Cardiac fibroblast (primary cell): ENCODE results near the gene NFIB.

Experiments
- DNase-seq, 2 donors: peaks; one replicate each; pipeline versions ENCODE4 v3.0.0 to v3.0.0-alpha.2; 2010; ENCODE audit warnings: low read depth in 2 of 2
- H3K4me3 ChIP-seq, 2 donors: replicated peaks in 1 of 2; 1 replicate in 1 of 2; 2 replicates in 1 of 2; pipeline ENCODE4 v1.5.1; 2011; ENCODE audit warnings: low read depth in 2 of 2, low read length in 2 of 2, mild to moderate bottlenecking in 2 of 2, moderate library complexity in 1 of 2
- TF ChIP-seq, protein P1 (sequence below): IDR thresholded peaks from one replicate; pipeline ENCODE4 v1.5.1; 2011; ENCODE audit warnings: low read depth, mild to moderate bottlenecking, low read length, inconsistent platforms

Gene NFIB

DNA sequence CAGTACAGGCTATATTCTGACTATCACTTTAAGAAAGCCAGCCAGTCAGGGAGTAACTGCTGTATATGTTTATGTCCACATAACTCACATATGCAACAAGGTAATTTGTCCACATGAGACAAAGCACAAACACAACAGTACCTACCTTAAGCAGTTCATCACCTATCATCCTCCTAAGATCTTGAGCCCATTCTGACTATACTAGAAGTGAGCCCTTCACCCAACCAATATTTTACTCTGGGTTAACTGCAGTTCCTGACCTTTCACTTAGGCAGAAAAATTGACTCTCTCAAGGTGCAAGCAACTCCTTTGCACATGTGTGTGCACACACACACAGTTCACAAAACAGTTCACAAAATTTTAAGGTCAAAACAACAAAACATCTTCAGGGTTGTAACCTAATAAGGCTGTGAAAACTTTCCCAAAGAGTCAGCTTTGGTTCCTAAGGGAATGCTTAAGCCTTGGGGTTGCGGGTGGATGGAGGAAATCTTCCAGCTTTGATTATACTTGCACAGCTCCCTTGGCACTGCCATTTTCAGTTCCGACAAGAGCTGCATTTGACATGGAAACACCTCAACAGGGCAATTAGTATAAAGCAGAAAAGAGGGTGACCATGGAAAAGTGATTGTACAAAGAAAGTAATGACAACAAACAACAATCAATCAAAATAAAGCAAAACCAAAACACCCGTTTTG, 215.3 kb downstream of the NFIB start:
- TF ChIP-seq, protein P1, sequence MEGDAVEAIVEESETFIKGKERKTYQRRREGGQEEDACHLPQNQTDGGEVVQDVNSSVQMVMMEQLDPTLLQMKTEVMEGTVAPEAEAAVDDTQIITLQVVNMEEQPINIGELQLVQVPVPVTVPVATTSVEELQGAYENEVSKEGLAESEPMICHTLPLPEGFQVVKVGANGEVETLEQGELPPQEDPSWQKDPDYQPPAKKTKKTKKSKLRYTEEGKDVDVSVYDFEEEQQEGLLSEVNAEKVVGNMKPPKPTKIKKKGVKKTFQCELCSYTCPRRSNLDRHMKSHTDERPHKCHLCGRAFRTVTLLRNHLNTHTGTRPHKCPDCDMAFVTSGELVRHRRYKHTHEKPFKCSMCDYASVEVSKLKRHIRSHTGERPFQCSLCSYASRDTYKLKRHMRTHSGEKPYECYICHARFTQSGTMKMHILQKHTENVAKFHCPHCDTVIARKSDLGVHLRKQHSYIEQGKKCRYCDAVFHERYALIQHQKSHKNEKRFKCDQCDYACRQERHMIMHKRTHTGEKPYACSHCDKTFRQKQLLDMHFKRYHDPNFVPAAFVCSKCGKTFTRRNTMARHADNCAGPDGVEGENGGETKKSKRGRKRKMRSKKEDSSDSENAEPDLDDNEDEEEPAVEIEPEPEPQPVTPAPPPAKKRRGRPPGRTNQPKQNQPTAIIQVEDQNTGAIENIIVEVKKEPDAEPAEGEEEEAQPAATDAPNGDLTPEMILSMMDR: no peak
- no peak for DNase-seq
- H3K4me3 ChIP-seq: no peak overlapping the region

DNA sequence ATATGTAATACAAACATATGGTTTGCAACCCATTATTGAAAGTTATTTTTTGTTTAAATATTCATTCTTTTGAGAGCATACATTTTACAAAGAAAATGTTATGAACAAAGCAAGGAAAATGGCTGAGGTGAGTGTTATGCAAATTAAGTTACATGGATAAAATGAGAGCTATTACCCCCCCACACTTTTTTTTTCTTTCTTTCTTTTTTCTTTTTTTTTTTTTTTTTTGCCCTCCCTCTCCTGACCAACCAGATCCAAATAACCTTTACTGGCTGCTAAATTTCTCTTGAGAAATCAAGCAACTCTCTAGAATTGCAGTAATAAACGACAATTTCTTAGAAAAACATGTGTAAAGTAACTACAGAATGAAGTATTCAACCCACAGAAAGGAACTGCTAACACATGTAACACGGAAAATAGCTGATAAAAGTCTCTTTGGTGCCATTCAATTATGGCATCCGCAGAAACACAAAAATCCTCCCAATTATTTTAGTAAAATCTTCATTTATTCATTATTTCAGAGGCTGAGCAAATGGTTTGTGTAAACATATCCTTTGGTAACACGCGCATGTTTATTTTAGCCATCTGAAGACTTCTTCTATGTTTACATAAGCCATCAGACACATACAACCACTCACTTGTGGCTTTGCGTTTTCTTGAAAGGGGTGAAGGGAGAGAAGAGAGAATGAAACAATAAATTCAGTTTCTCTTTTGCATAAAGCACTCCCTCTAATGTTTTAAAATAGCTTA, 216.1 kb downstream of the NFIB start:
- TF ChIP-seq, protein P1: no peak
- peak in 1 of 2 donors; percentile 55 for DNase-seq
- no peak overlapping the region for H3K4me3 ChIP-seq

DNA sequence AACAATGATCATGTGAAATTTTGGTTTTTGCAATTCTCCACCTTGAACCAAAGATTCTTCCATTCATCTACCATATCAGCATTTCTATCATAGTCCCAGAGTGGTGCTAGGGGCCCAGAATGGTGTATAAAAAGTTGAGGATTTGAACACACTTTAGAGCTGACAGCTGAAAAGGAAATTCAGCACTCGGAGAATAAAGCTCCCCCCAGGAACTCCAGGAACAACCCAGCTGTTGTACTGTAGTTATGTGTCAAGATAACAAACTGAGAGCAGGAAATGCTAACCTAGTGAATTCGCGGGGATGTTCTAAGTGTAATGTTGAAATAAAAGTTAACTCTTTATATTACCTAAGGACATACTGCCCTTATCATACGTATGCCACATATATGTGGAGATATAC, 216.7 kb downstream of the NFIB start:
- no peak overlapping the region for H3K4me3 ChIP-seq
- TF ChIP-seq, protein P1: no peak
- peak; percentile 84 to 86 for DNase-seq

DNA sequence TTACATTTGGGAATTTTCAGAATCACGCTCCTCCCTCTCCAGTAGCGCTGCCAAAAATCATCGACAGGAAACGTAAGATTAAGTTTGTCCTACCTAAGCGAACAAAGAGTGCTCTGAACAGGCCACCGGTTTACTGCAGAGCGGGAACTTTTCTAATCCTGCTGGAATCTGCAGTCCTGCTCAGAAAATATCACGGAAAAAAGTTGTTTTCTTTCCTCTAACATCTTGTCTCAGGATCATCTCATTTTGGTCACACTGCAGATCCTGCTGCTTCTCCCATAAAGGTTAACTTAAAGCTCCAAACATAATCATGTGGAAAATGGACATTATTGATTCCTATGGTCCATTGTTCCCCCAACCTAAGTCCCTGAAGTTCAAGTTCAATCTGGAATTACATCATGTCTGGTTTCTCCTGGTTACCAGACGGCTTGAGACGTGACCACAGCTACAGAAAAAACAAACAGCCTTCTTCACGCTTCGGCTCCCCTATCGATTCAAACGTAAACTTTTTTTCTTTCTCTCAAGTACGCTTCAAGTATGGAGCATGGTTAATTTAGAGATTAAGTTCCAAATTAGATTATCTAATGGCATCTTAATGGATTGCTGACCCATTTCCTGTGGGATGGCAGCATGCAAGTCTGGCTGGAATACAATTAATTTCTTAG, 217.6 kb downstream of the NFIB start:
- TF ChIP-seq, protein P1: no peak
- H3K4me3 ChIP-seq: peak overlapping the region in 1 of 2 donors; percentile 20
- peak; percentile 80 to 93 for DNase-seq

DNA sequence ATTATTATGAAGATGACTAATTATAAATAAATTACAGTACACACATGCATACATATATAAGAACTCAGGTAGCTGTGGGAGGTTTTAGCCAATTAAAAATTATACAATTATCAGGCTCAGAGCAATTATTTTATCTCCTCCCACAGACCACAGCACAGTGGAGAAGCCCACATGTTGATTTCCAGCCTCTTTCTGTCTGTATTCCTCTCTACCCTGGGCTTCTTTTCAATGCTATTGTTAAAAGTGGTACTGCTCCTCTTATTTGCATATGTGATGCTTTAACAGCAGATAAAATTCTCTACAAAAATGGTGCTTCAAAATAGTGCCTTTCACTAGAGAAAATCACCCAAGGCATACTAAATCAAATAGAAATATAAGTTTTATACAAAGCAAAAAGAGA, 218.7 kb downstream of the NFIB start:
- DNase-seq: no peak
- no peak overlapping the region for H3K4me3 ChIP-seq
- TF ChIP-seq, protein P1: no peak

DNA sequence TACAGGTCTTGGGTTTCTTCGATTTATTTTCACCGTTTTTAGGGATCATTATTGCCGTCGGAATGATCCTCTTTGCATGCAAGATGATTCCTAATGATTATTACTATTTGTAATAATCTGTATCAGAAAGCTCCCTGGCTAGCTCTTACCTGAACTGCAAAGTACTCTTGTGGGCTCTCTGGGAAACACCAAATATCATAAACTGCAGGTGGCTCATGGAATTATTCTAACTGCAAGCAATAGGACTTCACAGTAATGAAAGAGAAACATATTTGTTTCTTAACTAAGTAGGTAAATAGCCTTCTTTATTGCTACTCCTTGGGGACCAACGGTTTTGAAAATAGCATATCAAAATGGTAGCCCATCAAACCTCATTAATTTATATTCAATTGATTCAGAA, 219.4 kb downstream of the NFIB start:
- no peak overlapping the region for H3K4me3 ChIP-seq
- no peak for DNase-seq
- TF ChIP-seq, protein P1: no peak
